HG03342 (cell line): ENCODE measurements around the gene ZNF669.

Experiments used
- ATAC-seq: cut with Tn5 transposase; IDR thresholded peaks from one replicate; pipeline ENCODE4 v1.9.1; 2021; ENCODE audit warnings: mild to moderate bottlenecking, moderate library complexity; ENCODE audit not compliant: unreplicated experiment

The ZNF669 gene

GRCh38 chr1:247111700-247112478 is 7.7 kb upstream of the ZNF669 start:
- ATAC-seq, result no peak

DNA sequence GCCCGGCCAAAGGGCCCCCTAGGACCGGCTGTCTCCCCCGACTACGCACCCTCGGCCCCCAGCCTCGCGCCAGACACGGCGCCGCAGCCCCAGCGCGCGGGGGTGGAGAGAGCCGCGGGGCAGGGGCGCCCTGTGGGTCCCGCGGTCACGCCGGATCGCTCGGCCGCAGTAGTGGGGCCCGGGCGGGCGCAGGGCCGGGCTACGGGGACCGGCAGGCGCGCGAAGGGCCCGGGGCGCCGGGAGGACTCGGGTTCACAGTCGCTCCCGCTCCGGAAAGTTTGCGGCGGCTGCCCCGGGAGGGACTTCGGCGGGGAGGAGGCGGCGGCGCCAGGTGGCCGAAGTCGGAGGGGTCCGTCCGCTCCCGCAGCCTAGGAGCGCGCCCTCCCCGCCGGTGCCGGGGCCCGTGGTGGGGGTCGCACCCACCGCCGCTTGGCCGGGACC is 7.1 kb upstream of the ZNF669 start:
- ATAC-seq, result no peak

- ATAC-seq, result no peak
Observed at GRCh38 chr1:247110627-247111258, 6.6 kb upstream of the ZNF669 start.

DNA sequence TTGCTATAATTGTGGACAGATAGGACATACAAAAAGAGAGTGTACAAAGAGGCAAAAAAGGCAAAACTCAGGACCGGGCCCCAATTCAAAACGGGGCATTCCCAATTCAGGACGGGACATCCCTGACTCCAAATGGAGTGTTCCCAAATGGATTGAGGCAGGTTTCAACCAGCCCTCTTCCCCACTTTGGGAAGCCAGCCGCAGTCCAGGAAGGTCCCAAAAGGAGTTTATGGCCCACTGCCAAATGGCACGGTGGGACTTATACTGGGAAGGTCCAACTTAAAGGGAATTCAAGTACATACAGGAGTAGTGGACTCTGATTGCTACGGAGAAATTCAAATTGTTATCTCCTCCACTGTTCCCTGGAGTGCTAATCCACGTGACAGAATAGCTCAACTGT is 3.5 kb upstream of the ZNF669 start:
- ATAC-seq, result no peak

DNA sequence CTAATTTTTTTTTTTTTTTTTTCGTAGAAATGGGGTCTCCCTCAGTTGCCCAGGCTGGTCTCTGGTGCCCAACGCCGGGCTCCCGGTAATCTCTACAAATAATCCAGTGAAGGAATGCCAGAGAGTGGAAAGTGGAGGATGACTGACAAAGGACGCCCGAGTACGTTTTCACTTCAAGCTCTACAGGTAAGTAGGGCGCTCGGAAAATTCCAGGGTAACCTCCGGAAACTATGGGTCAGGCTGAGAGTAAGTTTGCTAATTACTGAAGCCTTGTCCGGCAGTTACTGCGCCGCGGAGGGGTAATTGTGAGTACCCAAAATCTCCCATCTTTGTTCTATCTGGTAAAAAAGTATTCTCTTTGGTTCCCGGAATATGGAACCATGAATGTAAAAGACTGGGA is 1.8 kb upstream of the ZNF669 start:
- no peak for ATAC-seq

- ATAC-seq, result no peak
Observed at GRCh38 chr1:247104965-247105364, 809 bp upstream of the ZNF669 start.

GRCh38 chr1:247102381-247102780 is 1.8 kb downstream of the ZNF669 start:
- no peak for ATAC-seq

- no peak for ATAC-seq
Observed at GRCh38 chr1:247100676-247101279, 3.4 kb downstream of the ZNF669 start.

GRCh38 chr1:247096958-247097357 is 7.2 kb downstream of the ZNF669 start:
- no peak for ATAC-seq

GRCh38 chr1:247096544-247096943 is 7.6 kb downstream of the ZNF669 start:
- ATAC-seq, result no peak

DNA sequence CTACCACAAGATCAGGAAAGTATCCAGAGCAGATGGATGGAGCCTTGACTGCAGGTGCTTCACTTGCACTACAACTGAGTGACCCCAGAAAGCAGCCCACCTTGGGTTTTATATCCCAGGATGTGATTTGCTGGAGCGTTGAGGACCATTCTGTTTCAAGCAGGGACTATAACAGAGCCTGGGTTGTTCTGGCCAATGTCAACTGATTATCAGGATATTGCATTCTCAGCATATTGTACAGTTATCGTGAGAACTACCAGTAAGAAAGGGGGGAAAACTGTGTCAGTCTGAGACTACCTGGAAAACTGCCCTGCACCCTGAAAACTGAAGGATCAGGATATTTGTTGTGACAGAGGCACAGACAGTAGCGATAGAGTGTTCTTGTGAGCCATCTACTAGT is 8.0 kb downstream of the ZNF669 start:
- no peak for ATAC-seq

DNA sequence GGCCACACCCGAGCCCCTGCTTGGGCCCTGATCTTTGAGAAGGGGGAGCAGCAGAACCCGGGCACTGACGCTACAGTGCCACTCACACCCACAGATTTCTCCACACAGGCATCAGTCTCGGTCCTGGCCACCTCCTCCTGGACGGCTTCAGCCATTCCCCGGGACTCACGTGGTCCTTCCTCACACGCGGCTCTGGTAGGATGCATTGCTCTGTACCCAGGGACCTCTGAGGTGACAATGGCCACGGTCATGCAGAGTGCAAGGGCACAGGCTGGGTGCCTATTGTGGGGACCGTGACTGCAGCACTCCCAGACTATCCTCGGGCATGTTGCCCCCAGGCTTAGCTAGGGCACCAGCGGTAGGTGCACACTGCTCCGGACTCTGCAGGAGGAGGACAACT is 13.7 kb downstream of the ZNF669 start:
- ATAC-seq, result no peak

DNA sequence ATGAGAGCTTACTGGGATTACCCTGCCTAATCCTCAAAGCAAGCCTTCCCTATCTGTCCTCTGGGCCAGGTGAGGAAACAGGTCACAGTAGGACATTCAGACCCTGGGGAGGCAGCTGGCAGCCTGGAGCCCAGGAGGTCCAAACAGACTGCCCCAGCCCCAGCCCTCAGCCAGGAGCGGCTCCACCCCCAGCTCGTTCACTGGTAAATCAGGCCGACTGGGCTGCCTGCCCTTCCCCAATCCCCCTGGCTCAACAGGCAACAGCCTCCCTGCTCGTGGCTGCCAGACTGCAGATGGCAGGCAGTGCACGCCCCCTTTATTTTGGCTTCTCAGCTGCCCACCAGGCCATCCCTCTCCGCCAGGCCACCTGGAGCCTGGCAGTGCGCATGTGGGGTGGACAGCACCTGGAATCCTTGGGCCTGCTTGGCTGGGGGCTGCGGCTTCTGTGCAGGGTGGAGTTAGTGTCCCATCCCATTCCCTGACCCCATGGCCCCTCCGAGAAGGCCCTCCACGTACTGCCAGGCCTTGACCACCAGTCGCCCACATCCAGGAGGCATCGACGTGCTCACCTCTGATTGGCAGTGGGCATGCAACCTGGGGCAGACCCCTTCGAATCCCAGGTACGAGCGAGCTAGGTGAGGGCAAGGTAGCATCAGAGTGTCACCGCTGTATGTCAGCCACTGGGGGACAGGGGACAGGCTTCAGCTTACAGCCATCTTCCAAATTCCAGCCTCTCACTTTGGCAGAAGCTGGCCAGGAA is 14.4 kb downstream of the ZNF669 start:
- ATAC-seq, result no peak

DNA sequence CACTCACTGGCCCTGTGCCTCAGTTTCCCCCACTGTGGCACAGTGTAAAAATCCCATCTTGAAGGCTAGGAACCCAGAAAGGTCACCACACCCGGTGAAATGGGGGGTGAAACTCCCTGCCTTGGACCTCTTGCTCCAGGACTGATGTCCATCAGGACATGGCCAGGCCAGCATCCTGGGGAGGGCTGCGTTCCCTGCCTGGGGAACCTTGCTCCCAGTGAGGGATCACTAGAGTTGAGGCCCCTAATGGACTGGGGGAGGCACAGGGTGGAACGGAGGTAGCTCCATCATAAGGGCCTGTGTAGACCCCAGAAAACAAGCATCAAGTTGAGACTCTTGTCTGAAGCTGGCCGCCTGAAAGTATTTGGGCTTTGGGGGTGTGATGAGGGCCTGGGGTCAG is 15.2 kb downstream of the ZNF669 start:
- no peak for ATAC-seq

DNA sequence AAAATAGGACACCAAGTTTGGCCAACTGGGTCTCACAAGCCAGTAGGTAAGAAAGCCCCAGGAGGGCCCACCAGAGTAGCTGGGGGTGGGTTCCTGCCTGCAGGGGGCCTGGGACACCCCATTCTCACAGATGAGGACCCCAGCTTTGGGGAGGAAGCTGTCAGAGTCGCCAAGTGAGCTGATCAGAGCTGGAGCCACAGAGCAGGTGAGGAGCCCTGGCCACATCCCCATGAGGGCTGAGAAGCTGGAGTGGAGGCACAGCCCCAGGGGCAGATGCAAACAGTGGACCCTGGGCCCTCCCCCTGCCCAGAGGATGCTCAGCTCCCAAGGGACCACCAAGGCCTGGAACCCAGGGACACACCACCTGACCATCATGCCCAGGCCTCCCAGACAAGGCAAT is 16.9 kb downstream of the ZNF669 start:
- no peak for ATAC-seq

DNA sequence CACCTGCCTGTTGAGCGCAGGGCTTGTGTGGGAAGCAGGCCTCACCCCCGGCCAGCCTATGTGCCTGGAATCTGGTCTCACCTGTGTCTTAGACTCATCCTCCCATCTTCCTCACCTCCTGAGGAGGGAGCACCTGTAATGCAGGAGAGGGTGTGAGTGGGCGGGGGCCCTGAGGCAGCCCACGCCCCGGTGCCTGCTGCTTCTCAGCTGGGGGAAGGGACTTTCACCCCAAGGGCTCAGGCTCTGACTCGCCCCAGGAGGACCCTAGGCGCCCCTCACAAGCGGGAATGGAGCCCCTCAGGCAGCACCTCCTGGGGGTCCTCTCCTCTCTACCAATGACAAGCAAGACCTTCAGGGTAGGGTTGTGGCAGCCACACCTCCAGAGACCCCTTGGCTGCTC is 18.8 kb downstream of the ZNF669 start:
- no peak for ATAC-seq

GRCh38 chr1:247084771-247085170 is 19.4 kb downstream of the ZNF669 start:
- no peak for ATAC-seq

GRCh38 chr1:247079141-247079874 is 24.8 kb downstream of the ZNF669 start:
- ATAC-seq, result no peak

DNA sequence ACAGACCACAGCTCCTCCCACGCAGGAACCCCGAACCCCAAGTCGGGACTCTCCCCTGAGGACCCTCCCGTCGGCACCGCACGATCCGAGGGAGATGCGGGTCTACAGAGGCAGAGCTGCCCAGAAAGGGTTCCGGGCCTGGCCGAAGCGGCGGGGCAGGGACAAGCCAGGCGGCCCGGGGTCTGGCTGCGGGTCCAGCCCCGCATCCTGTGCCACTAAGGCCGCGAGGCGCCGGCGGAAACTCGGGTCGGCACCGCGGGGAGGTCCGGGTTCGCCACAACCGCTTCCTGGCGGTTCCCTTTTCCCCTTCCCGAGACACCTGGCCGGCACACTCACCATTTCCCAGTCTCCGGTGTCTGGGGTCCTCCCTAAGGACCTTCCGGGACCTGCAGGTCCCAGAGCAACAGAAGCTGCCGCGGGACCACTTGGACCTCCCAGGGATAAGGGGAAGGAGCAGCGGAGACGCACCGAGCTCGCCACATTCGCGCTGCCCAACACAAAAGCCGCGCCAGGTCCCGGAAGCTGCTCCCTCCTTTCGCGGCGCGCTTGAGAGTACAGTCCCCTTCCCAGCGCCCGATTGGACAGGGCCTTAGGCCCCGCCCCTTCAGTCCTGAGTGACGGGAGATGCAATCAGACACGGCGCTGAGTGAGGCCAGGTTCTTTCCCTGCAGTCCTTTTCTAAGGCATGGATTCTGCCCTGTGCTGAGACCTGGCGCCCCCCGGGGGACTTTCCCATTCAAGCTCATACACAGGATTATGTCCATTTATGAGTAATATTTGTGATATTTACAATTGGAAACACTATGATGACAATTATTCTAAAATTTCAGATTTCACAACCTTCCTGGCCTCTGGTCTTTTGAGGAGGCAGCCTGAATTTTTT is 25.7 kb downstream of the ZNF669 start, which contains the start of gene ZNF670:
TSS of gene ZNF670 (minus strand) at position 554 of the 883 bp plus-strand sequence. CDS start at position 339, 215 bp downstream.
- ATAC-seq, result peak; percentile 100

GRCh38 chr1:247077876-247078257 is 26.3 kb downstream of the ZNF669 start:
- ATAC-seq, result peak; percentile 20
